Activated CD4-positive, alpha-beta T cell treated with anti-CD3 and anti-CD28 coated beads, Interleukin-2, amount 50 U/mL, for 16 hours (primary cell): ENCODE results near the gene ARL9.

ENCODE experiments used
- DNase-seq: peaks from one replicate; pipeline ENCODE4 v3.0.0-alpha.2; 2020

The ARL9 gene

GRCh38 chr4:56531823-56532222 lies 26.2 kb downstream of the ARL9 start:
- no peak for DNase-seq

GRCh38 chr4:56532239-56532638 lies 26.6 kb downstream of the ARL9 start:
- no peak for DNase-seq

- DNase-seq: no peak
Measured at GRCh38 chr4:56535915-56536314, 30.3 kb downstream of the ARL9 start.

- no peak for DNase-seq
Measured at GRCh38 chr4:56537147-56537546, 31.6 kb downstream of the ARL9 start.

- no peak for DNase-seq
Measured at GRCh38 chr4:56540826-56541225, 35.2 kb downstream of the ARL9 start.

- peak; percentile 83 for DNase-seq
Measured at GRCh38 chr4:56544573-56545131, 39.1 kb downstream of the ARL9 start.

GRCh38 chr4:56550642-56551041 lies 45.1 kb downstream of the ARL9 start:
- DNase-seq: no peak

- DNase-seq: no peak
Measured at GRCh38 chr4:56551516-56551915, 45.9 kb downstream of the ARL9 start.

GRCh38 chr4:56552273-56552672 lies 46.7 kb downstream of the ARL9 start:
- no peak for DNase-seq

- no peak for DNase-seq
Measured at GRCh38 chr4:56570041-56570440, 64.5 kb downstream of the ARL9 start.
